A673 (cell line): ENCODE data around the gene CAVIN2. TPM values are rescaled to one million over a fixed set of nuclear protein-coding genes. Genes with fewer than 3 reads are reported as not detected.

Experiments used
- BruUV-seq: library from RNA; stranded (reverse); fragments of 400-500 nt; replicated peaks from 2 replicates; lab custom pipeline; 2021; lab: Mats Ljungman, UMichigan
- CTCF ChIA-PET: fragments of 300-600 bp; sonication (Branson Sonifier 250); formaldehyde crosslinking; loops from one replicate; lab custom pipeline; 2022; ENCODE audit warnings: antibody characterized with exemption; lab: Charles Lee
- POLR2A ChIA-PET: fragments of 300-600 bp; sonication (Branson Sonifier 250); formaldehyde crosslinking; loops from one replicate; lab custom pipeline; 2022; ENCODE audit warnings: antibody characterized with exemption; ENCODE audit not compliant: low non-redundant PET; lab: Charles Lee
- DNase-seq: peaks from one replicate; pipeline ENCODE4 v3.0.0-alpha.2; 2015; ENCODE audit warnings: low spot score
- H3K27ac ChIP-seq: fragments of 200-600 bp; sonication (generic); 2 replicates; pipeline ENCODE4 v1.5.1; 2016; ENCODE audit warnings: mixed run types, low read depth, mild to moderate bottlenecking, mixed read lengths, antibody characterized with exemption, low read length; ENCODE audit not compliant: poor library complexity, severe bottlenecking
- H3K27me3 ChIP-seq: fragments of 200-600 bp; sonication (generic); replicated peaks from 2 replicates; pipeline ENCODE4 v1.6.1; 2017; ENCODE audit warnings: mixed run types, low read depth, mild to moderate bottlenecking, mixed read lengths, antibody characterized with exemption, low read length; ENCODE audit not compliant: insufficient read depth, poor library complexity
- H3K36me3 ChIP-seq: fragments of 200-600 bp; sonication (generic); 2 replicates; pipeline ENCODE4 v1.6.1; 2016; ENCODE audit warnings: mixed run types, mild to moderate bottlenecking, mixed read lengths, antibody characterized with exemption, low read length; ENCODE audit not compliant: insufficient read depth, poor library complexity, severe bottlenecking
- H3K4me1 ChIP-seq: fragments of 200-600 bp; sonication (generic); 2 replicates; pipeline ENCODE4 v1.6.1; 2017; ENCODE audit warnings: mixed run types, mild to moderate bottlenecking, mixed read lengths, antibody characterized with exemption, low read length; ENCODE audit not compliant: insufficient read depth, poor library complexity, severe bottlenecking
- H3K4me3 ChIP-seq: fragments of 200-600 bp; sonication (generic); 2 replicates; pipeline ENCODE4 v1.5.1; 2016; ENCODE audit warnings: low read depth, mixed run types, mild to moderate bottlenecking, mixed read lengths, low read length; ENCODE audit not compliant: poor library complexity, severe bottlenecking
- H3K9me3 ChIP-seq: fragments of 200-600 bp; sonication (generic); 2 replicates; pipeline ENCODE4 v1.6.1; 2016; ENCODE audit warnings: mixed run types, low read depth, mild to moderate bottlenecking, mixed read lengths, antibody characterized with exemption, low read length; ENCODE audit not compliant: poor library complexity, severe bottlenecking
- EZH2 ChIP-seq: fragments of 200-600 bp; sonication (generic); IDR thresholded peaks from 2 replicates; pipeline ENCODE4 v1.6.1; 2017; ENCODE audit warnings: borderline replicate concordance, low read depth, mild to moderate bottlenecking, mixed read lengths, antibody characterized with exemption, low read length; ENCODE audit not compliant: poor library complexity, severe bottlenecking
- intact Hi-C: fragments of 100-400 bp; cut with micrococcal nuclease; formaldehyde crosslinking; loops from one replicate; pipeline ENCODE4 v1.10.0; 2022; ENCODE audit not compliant: unreplicated experiment
- total RNA-seq: library from RNA; stranded (reverse); gene quantifications from 2 replicates; pipeline ENCODE4 v1.2.3, GENCODE V29; 2021
- TF ChIP-seq, protein P1 (sequence below): fragments of 300-800, 200-600 bp; sonication (generic); conservative IDR thresholded peaks from 2 replicates; pipeline ENCODE4 v1.5.1; 2017; ENCODE audit warnings: low read depth, mild to moderate bottlenecking, antibody characterized with exemption, low read length, moderate library complexity, mixed read lengths

CAVIN2 gene
- total RNA-seq, 1 experiment from 2014 or later = 0.28 TPM

DNA sequence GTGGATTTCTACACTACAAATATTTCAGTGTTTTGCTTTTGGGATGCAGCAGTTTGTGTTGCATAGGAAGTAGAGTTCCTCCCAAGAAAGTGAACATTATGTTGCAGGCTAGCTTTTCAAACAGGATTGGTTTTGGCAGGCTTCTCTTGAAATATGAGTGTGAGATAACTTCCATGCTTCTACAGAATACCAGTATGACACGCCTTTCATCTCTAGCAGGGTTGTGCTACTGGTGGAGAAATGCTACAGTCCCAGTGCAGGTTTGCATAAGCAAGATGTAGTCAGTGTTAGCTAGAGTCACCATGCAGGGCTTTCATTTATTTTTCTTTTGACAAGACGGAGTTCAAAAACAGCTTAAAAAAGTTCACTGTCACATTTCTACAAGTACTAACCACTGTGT, 17.1 kb upstream of the CAVIN2 start:
- ChIA-PET CTCF (interaction anchor here (0.7 kb wide), 1 partner anchor 135 kb away, joined by 8 read pairs; no protein-coding TSS in a partner anchor), POLR2A (no interaction called here)
- H3K4me1 ChIP-seq = peaks cover 18% of the 10 kb centered on the region
- no peak overlapping the region for H3K4me3 ChIP-seq
- no peak for DNase-seq
- H3K36me3 ChIP-seq = no peaks in the 10 kb centered on the region
- no peaks in the 10 kb centered on the region for H3K27me3 ChIP-seq
- no peak overlapping the region for H3K27ac ChIP-seq
- intact Hi-C loops = loop anchor here (10.0 kb wide), 1 partner anchor 299 kb away; no protein-coding TSS in a partner anchor
- BruUV-seq = no TSS peak
- no peaks in the 10 kb centered on the region for H3K9me3 ChIP-seq
- TF ChIP-seq EZH2 = no peak
- TF ChIP-seq, protein P1, sequence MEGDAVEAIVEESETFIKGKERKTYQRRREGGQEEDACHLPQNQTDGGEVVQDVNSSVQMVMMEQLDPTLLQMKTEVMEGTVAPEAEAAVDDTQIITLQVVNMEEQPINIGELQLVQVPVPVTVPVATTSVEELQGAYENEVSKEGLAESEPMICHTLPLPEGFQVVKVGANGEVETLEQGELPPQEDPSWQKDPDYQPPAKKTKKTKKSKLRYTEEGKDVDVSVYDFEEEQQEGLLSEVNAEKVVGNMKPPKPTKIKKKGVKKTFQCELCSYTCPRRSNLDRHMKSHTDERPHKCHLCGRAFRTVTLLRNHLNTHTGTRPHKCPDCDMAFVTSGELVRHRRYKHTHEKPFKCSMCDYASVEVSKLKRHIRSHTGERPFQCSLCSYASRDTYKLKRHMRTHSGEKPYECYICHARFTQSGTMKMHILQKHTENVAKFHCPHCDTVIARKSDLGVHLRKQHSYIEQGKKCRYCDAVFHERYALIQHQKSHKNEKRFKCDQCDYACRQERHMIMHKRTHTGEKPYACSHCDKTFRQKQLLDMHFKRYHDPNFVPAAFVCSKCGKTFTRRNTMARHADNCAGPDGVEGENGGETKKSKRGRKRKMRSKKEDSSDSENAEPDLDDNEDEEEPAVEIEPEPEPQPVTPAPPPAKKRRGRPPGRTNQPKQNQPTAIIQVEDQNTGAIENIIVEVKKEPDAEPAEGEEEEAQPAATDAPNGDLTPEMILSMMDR = no peak

DNA sequence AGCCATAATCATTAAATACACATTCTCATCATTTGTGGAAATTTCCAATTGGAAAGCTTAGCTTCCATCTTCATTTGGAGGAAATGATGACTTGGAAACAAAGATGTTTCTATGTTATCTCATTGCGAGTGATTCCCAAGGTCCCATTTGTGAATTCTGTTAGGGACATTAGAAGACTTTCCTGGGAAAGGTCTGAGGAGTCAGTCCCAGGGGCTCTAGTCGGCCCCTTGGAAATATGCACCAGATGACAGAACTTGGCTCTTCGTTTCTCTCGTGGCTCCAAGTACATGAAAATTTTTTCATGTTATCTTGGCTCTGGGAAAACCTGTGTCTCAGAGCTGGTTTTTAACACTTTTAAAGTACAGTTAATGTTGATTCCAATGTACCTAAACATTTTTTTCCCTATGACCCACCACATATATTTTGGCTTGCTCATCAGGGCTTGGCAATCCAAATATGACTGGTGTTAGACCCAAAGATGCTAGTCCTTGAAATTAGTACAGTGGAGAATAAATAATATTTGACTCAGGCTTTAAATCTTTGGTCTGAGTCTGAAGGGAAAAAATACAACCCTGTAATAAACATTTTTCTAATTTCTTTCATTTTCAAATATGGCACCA, 15.4 kb upstream of the CAVIN2 start:
- CTCF ChIA-PET = interaction anchor here (0.6 kb wide), 1 partner anchor 644 kb away, joined by 4 read pairs; no protein-coding TSS in a partner anchor
- no peaks in the 10 kb centered on the region for H3K9me3 ChIP-seq
- peaks cover 16% of the 10 kb centered on the region for H3K4me1 ChIP-seq
- H3K27ac ChIP-seq = no peak overlapping the region
- DNase-seq = no peak
- H3K27me3 ChIP-seq = no peaks in the 10 kb centered on the region
- intact Hi-C loops = loop anchor here (10.0 kb wide), 1 partner anchor 297 kb away; no protein-coding TSS in a partner anchor
- POLR2A ChIA-PET = no interaction called here
- TF ChIP-seq, protein P1 = no peak
- TF ChIP-seq EZH2 = no peak
- no peak overlapping the region for H3K4me3 ChIP-seq
- no peaks in the 10 kb centered on the region for H3K36me3 ChIP-seq
- no TSS peak for BruUV-seq

DNA sequence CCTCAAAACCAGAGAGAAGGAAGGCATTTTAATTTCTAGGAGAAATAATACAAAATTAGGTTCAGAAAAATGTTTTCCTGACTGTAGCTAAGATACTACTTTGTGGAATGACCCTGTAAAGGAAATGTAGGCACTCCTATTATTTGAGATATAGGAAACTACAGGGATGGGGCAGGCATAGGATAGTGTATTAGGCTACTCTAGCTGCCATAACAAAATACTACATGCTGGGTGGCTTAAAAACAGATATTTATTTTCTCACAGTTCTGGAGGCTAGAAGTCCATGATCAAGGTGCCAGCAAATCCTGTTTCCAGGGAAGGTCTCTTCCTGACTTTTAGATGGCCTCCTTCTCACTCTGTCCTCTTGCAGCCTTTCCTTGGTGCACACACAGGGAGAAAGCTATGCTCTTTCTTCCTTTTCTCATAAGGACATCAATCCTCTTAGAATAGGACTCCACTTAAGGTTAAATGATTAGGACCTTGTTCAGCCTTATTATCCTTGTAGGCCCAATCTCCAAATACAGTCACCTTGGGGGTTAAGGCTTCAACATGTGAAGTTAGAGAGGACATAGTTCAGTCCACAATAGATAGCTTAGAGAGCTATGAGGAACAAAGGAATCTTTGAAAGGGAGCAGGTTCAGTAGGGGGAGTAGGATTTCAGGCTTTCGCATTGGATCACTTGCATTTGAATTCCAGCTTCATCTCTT, 14.0 kb upstream of the CAVIN2 start:
- intact Hi-C loops = loop anchor here (10.0 kb wide), 1 partner anchor 296 kb away; no protein-coding TSS in a partner anchor
- H3K9me3 ChIP-seq = no peaks in the 10 kb centered on the region
- H3K4me3 ChIP-seq = no peak overlapping the region
- no TSS peak for BruUV-seq
- H3K36me3 ChIP-seq = no peaks in the 10 kb centered on the region
- CTCF ChIA-PET = no interaction called here
- H3K27ac ChIP-seq = no peak overlapping the region
- H3K4me1 ChIP-seq = peaks cover 6% of the 10 kb centered on the region
- H3K27me3 ChIP-seq = no peaks in the 10 kb centered on the region
- TF ChIP-seq EZH2 = no peak
- TF ChIP-seq, protein P1 = no peak
- POLR2A ChIA-PET = no interaction called here
- DNase-seq = no peak
